ENCODE results near the gene SMIM21.

- TF ChIP-seq POLR2A (IDR thresholded peaks at IDR 0.05; ENCODE audit: low read length) (no peak), GATA1 (IDR thresholded peaks at IDR 0.05; ENCODE audit: low read depth, low read length) (no peak)
These were observed 61.7 kb downstream of the SMIM21 start for GRCh38 chr18:75365837-75366236.

Data from erythroblast (primary cell).